ENCODE measurements around the gene PVRIG.

- TF ChIP-seq SP1 (IDR thresholded peaks at IDR 0.05) (no peak), NFRKB (IDR thresholded peaks at IDR 0.05) (no peak), BHLHE40 (IDR thresholded peaks at IDR 0.05; ENCODE audit: borderline replicate concordance) (no peak), TARDBP (IDR thresholded peaks at IDR 0.05) (no peak), ARNT (IDR thresholded peaks at IDR 0.05) (no peak), CTBP1 (IDR thresholded peaks at IDR 0.05; ENCODE audit: borderline replicate concordance) (no peak)
Measured at GRCh38 chr7:100266576-100267354, 47.0 kb downstream of the PVRIG start.
